Endometrium (tissue), 2 donors: ENCODE measurements around the gene HOXD4.

Source experiments
- FAIRE-seq: peaks from 2 replicates; lab custom pipeline; 2012; peaks lifted over from hg19 to GRCh38; lab: Jason Lieb, UNC
- donor health status: control.
- donor health status: control.

HOXD4 gene

DNA sequence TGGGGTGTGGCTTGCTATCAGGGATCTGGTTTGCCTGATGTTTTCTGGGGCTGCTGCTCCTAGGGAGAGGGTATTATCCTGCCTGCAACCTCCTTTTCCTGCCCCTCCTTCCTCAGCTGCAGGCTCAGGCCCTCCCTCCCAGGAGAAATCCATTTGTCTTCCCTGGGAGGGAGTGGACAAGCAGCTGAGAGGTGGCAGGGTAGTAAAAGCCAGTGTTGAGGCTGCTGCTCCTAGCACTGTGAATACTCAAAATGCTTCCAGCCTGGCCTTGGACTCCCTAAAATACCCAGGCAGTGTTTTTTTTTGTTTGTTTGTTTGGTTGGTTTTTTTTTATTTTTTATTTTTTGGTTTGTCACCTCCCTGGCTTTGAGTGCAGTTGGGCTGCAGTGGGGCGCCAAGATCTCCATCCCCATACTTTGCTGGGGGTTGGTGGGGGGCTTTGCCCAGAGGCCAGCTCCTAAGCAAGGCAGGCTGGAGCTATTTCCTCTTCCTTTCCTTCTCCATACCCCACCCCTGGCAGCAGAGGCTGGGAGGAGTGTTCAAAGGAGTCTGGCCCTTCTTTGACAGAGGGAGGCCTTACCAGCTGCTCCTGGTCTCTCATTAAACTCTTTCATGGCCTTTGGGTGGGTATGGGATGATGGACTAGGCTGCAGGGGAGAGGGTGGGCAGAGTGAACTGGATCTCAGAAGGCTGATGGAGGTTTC lies 19.4 kb downstream of the HOXD4 start:
- no peak for FAIRE-seq

- FAIRE-seq = no peak
Measured at GRCh38 chr2:176171351-176172006, 20.1 kb downstream of the HOXD4 start.

- no peak for FAIRE-seq
Measured at GRCh38 chr2:176172007-176172894, 20.9 kb downstream of the HOXD4 start.

- no peak for FAIRE-seq
Measured at GRCh38 chr2:176172895-176173566, 21.7 kb downstream of the HOXD4 start.

GRCh38 chr2:176173567-176174381 lies 22.4 kb downstream of the HOXD4 start:
- no peak for FAIRE-seq

- FAIRE-seq = no peak
Measured at GRCh38 chr2:176174382-176174823, 23.1 kb downstream of the HOXD4 start.

DNA sequence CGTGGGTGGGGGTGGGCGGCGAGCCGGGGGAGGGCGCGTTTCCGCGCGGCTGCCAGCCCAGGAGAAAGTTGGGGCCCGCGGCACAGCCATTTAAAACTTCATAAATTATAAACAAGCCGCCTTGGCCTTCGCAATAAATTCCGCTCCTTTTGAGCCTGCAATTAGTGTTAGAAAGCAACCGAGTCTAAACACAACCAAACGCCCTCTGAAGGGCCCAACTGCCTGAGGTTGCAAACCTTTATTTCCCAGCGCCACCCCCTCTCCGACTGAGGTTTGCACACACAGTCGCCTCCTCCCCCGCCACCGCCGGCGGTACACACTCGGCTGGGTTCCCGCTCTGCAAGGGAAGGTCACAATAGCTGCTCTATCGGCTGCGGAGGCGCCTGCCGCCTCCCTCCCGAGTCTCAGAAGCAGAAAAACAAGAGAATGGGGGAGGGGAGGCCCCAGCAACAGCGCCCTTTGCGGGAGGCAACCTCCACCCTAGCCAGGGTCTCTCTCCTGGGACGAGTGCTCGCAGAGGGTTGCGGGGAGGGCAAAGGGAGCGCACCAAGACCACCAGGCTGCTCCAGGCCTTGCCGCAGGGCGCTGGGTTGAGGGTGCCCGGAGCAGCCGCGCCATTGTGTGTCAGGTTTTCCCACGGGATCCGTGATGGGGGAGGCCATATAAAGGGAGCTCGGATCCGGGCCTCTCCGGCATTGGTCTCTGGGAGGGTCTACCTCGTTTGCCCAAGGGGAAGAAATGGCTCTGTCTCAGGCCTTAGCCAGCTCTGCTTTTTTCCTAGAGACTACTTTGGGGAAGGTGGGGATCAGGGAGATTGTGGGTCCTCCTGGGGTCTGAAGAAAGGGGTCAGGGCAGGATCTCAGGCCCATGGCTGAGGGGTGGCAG lies 23.7 kb downstream of the HOXD4 start:
- FAIRE-seq = no peak

DNA sequence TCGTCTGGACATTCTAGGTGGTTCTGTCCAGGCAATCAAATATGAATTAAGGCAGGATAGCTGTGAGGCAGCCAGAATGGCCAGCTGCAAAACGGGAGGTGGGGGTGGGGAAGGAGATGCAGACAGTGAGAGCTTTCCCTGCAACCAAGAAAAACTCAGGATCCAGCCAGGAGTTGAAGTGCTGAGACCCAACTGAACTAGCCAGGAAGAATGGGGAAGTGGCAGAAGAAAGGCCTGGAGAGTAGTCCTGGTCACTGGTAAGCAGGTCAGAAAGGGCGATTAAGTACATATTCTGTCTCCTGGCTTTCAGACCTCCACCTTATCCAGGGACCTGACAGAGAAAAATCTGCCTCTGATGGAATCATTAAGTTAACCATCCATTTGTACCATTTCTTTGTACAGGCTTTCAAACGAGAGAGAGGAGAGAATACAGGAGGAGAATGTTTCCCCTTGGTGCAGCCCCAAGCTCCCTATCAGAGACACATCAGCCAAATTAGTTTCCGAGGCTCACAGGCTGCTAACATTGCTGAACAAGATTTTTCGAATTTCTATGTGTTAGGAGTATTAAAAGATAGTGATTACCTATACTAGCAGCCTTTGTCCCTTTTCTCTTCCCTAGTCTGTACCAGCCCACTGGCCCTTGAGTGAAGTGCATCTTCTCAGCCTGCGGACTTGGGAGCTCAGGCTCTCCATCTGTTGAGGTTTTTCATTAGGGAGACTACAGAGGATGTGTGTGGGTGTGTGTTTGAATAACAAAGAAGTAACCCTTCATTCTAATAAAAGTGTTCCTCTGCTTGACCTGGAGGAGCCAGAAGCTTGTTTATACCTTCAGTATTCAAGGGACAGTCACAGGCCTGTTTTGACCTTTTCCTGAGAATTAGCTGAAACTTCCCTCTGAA lies 24.6 kb downstream of the HOXD4 start:
- no peak for FAIRE-seq

GRCh38 chr2:176177580-176178037 lies 26.3 kb downstream of the HOXD4 start:
- no peak for FAIRE-seq

DNA sequence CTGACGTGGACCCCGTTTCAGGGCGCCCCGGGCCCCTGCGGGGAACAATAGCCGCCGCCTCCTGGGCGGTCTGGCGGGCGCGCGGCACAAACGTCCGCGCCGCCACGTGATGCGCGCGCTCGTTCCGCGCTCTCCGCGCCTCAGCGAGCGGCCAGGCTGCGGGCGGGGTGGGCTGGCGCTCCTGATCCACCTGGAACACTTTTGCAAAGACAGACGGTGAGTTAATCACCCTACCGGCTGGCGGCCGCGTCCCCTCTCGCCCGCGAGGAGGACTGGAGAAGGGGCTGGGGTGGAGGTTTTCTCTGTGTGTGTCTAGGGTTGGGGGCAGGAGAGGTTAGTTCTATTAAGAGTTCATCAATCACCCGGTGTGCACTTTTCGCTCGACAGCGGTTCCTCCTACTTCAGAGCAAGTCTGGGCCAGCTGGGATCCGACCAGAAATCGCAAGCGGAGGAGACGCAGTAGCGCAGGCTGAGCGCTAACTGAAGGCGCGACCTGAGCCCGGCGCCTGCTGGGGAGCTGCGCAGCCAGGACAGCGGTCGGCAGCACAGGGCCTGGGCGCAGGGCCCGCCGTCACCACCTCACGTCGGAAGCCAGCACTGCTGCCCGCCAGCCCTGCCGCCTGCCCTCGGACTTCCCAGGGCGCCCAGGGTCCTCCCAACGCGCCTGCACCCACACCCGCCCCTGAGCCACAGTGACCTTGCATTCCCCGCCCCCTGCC lies 26.8 kb downstream of the HOXD4 start:
- no peak for FAIRE-seq

GRCh38 chr2:176178757-176179295 lies 27.5 kb downstream of the HOXD4 start:
- FAIRE-seq = no peak

GRCh38 chr2:176181551-176181950 lies 30.2 kb downstream of the HOXD4 start:
- no peak for FAIRE-seq

GRCh38 chr2:176182671-176183070 lies 31.3 kb downstream of the HOXD4 start:
- FAIRE-seq = no peak

GRCh38 chr2:176184749-176185148 lies 33.4 kb downstream of the HOXD4 start:
- no peak for FAIRE-seq

DNA sequence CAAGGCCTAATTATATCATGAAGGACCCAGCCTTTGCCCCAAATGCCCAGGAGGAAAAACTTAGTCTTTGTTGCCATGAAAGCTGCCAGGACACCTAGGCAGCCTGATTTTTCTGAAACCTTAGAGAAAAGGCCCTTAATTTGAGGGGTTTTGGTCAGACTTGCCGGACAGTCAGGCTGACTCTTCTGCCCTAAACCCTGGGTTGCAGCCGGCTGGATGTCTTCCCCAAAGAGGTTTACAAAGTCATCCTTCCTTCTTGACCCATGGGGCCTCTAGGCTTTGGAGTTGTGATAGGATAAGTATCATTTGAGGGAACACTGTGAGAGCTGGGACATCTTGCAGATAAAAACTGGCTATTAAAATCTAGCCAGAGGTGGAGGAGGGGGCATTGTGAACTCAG lies 34.7 kb downstream of the HOXD4 start:
- no peak for FAIRE-seq

GRCh38 chr2:176187200-176187898 lies 36.0 kb downstream of the HOXD4 start:
- FAIRE-seq = no peak
